ENCODE measurements around the gene APOBEC3B. TPM values are rescaled to one million over a fixed set of nuclear protein-coding genes. Genes with fewer than 3 reads are reported as not detected.

The APOBEC3B gene
- total and polyA plus RNA-seq, 2 of the 8 experiments (the other 6 are each of a cell fraction or from before 2014, with no cell fraction given): 14.2 to 74.9 TPM

DNA sequence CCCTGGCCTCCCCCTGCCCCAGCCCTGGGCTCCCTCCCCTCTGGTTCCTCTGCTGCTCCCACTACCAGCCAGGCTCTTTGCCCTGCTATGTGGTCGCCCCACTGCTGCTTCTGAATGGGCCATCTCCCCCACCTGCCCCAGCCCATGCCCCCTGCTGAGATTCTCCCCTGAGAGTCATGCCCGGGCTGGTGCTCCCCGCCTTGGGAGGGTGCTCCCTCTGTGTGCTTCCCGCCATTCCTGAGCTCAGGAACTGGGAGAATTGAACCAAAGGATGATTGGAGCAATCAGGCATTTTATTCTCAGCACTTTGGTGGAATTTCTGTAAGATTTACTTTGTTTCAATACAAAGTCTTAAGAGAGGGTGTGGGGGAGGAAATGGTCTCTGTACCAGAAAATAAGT is 45.6 kb downstream of the APOBEC3B start:
- CTCF ChIA-PET (ENCODE audit: partially characterized antibody): interaction anchor here (0.5 to 2.0 kb wide), 5 partner anchors 15 to 154 kb away, joined by 3 to 5 read pairs (median 3); no protein-coding TSS in a partner anchor
- H2BK120ac ChIP-seq (replicated peaks; ENCODE audit: low read depth, low read length): no peak overlapping the region
- 86% methylated on average over 4 of the region's 4 CpGs; no CpG with 5 or more reads in 1 of the 2 experiments for WGBS, 2 experiments (ENCODE audit: extremely low coverage in 1 of 2, insufficient coverage in 1 of 2, insufficient read length in 1 of 2, insufficient replicate concordance in 2 of 2, low coverage in 1 of 2, low lambda C conversion rate in 2 of 2, missing lambda C conversion rate in 1 of 2)
- TF ChIP-seq ZNF274 (IDR thresholded peaks at IDR 0.05; ENCODE audit: borderline replicate concordance, extremely low read depth, low read length) (no peak), NRF1 (IDR thresholded peaks at IDR 0.05; ENCODE audit: low read depth, low read length) (no peak), JUN (IDR thresholded peaks at IDR 0.05; ENCODE audit: low read depth, low read length) (no peak), CHD2 (IDR thresholded peaks at IDR 0.05; ENCODE audit: low read length) (no peak)
- TF ChIP-seq, protein P1, sequence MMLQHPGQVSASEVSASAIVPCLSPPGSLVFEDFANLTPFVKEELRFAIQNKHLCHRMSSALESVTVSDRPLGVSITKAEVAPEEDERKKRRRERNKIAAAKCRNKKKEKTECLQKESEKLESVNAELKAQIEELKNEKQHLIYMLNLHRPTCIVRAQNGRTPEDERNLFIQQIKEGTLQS (IDR thresholded peaks at IDR 0.05; ENCODE audit: insufficient read depth, low read depth, low read length): no peak

More for the DNA sequence above, 45.6 kb downstream of the APOBEC3B start:
- Histone ChIP-seq H3K9me3 (ENCODE audit: insufficient read depth in 2 of 2, low read depth in 1 of 2, low read length in 1 of 2) (no peaks in the 10 kb centered on the region), H3K27ac (ENCODE audit: low read depth, low read length) (no peak overlapping the region), H4K8ac (ENCODE audit: extremely low read depth, insufficient read depth, low read length) (no peak overlapping the region), H3K4ac (replicated peaks; ENCODE audit: insufficient read length, low read depth, low read length) (no peak overlapping the region), H3K36me3 (ENCODE audit: control insufficient read depth in 2 of 4, insufficient read depth in 4 of 4, low read length in 3 of 4) (peaks cover 0 to 2% (median 0%) of the 10 kb centered on the region in 4 experiments; a peak in 2 of 8 replicates), H3K18ac (ENCODE audit: extremely low read depth, low read length) (no peak overlapping the region), H3K4me2 (ENCODE audit: insufficient read depth in 1 of 2, low read depth in 2 of 2, low read length in 2 of 2) (no peak overlapping the region), H4K5ac (ENCODE audit: insufficient read length, low read depth, low read length) (no peak overlapping the region), H3K23ac (ENCODE audit: insufficient read length) (no peak overlapping the region), H2BK15ac (ENCODE audit: low read length) (no peak overlapping the region), H3K23me2 (ENCODE audit: low read depth, low read length) (no peaks in the 10 kb centered on the region; the same call in 1 of the 2 replicates), H2BK20ac (ENCODE audit: low read length) (no peak overlapping the region), H2AFZ (ENCODE audit: low read length) (no peak overlapping the region), H3K14ac (ENCODE audit: insufficient read length) (no peak overlapping the region), H3K27me3 (replicated peaks in 1 of 4; ENCODE audit: control insufficient read depth in 3 of 4, extremely low read depth in 1 of 4, insufficient read depth in 3 of 4, low read length in 3 of 4) (no peaks in the 10 kb centered on the region), H3K56ac (replicated peaks; ENCODE audit: insufficient read length, low read depth, low read length) (no peak overlapping the region), H3K79me2 (ENCODE audit: control insufficient read depth in 1 of 2, insufficient read depth in 2 of 2, low read length in 2 of 2) (no peaks in the 10 kb centered on the region), H4K91ac (replicated peaks; ENCODE audit: insufficient read length, low read length) (no peak overlapping the region), H2BK5ac (ENCODE audit: low read depth, low read length) (no peak overlapping the region; the same call in 1 of the 2 replicates), H4K20me1 (replicated peaks in 1 of 2; ENCODE audit: control insufficient read depth in 1 of 2, insufficient read depth in 2 of 2, low read length in 2 of 2) (no peaks in the 10 kb centered on the region), H2AK5ac (ENCODE audit: low read depth, low read length) (no peak overlapping the region), H3K4me1 (replicated peaks in 1 of 4; ENCODE audit: control insufficient read depth in 3 of 4, insufficient read depth in 4 of 4, low read length in 3 of 4) (peaks cover 5 to 21% (median 11%) of the 10 kb centered on the region in 4 experiments), H3K4me3 (ENCODE audit: extremely low read depth in 1 of 4, insufficient read depth in 2 of 4, low read depth in 3 of 4, low read length in 4 of 4) (no peak overlapping the region), H3K79me1 (ENCODE audit: low read depth, low read length) (no peaks in the 10 kb centered on the region), H2BK12ac (ENCODE audit: low read depth, low read length) (no peak overlapping the region), H3K9ac (replicated peaks in 1 of 4; ENCODE audit: extremely low read depth in 1 of 4, low read depth in 3 of 4, low read length in 3 of 4) (no peak overlapping the region)
- POLR2A ChIA-PET (ENCODE audit: partially characterized antibody): interaction anchor here (1.1 to 1.2 kb wide), 2 partner anchors 11 to 291 kb away, joined by 3 to 4 read pairs; partner anchors contain the start of gene RPL3
- DNase-seq (ENCODE audit: low read depth in 1 of 2, low spot score in 2 of 2): no peak
- FAIRE-seq: no peak
